Suppressor macrophage treated with lipopolysaccharide for 4 hours (primary cell): Measurements from ENCODE around the gene THBS1.

ENCODE experiments used
- DNase-seq: peaks from one replicate; pipeline ENCODE4 v3.0.0-alpha.2; 2020

Gene THBS1

DNA sequence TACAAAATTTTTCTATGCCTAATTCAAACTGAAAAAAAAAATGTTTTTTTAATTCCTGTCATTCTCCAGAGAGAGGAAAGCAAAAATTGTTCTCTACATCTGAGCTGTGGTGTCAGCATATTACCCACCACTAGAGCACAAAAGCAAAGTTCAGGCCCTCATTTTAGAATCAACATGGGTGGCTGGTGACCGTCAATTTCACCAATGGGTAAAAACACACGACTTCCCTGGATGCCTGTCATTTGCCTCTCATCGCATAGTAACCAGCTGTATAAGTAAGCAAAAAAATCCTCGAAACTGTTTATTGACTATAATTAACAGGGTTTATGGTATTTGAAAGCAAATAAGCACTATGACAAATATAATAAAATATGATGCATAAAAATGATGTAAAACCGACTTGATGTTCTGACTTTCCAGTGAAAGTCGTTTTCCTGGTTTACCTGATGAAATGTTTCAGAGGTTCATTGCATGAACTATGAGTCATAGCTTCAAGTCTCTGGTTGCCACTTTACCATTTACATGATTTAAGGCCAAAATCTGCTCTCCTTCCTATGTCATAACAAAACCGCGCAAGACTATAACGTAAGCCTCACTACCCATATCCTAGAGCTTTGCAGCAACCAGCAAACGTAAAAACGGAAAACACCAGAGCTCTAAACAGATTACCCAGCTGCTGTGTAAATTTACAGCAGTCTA is 60.5 kb downstream of the THBS1 start:
- DNase-seq, result no peak

DNA sequence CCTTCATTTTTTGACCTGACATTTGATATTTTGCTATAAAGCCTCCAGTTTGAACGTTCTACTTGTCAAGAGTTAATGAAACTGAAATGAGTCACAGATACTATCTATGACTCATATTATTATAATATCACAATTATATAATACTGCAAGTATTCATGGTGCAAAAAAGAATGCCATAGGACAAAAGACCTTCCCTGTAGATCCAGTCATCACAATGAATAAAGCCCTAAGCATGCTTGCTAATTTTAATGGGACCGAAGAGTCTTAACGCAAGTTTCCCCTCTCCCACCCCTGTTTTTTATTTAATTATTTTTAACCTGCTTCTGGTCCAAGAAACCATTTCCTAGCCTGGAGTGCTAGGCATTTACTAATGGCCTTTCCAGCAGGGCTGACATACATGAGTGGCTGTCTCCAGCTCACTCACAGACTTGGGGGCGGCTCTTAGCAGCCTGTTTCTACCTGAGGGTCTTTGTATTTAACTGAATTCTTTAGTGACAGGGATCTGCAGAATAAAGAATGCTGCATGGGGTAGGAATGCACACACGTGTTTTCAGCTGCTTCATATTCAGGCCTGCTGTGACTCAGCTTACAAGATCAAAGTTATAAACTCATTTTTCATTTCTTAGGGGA is 61.2 kb downstream of the THBS1 start:
- DNase-seq, result no peak

GRCh38 chr15:39643727-39644126 is 62.8 kb downstream of the THBS1 start:
- no peak for DNase-seq

DNA sequence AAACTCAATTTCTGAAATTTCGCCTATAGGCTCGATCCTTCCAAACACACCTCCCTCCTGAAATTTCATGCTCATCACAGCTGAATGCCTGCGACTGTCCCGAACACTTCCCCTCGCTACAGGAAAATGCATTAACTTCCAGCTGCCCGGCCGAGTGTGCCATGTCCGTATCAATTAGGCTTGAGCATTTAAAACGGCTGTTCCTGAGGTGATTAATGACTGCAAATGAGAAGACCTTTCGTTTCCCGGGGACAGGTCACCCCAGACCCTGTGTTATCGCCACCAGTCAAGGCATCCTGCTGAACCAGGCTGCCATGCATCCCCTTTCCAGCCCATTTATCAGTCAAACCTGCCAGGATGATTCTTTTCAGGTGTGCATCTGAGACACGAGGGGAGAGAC is 63.3 kb downstream of the THBS1 start:
- no peak for DNase-seq

- DNase-seq, result no peak
Observed at GRCh38 chr15:39645138-39645975, 64.5 kb downstream of the THBS1 start.

- DNase-seq, result no peak
Observed at GRCh38 chr15:39645976-39646257, 65.0 kb downstream of the THBS1 start.

- DNase-seq, result no peak
Observed at GRCh38 chr15:39646425-39646824, 65.5 kb downstream of the THBS1 start.
